ENCODE data around the gene ST7.

Gene ST7

GRCh38 chr7:117051808-117052207, 98.5 kb downstream of the ST7 start:
- DNase-seq (ENCODE audit: insufficient read length, low spot score) (no peak), FAIRE-seq (no peak)

- FAIRE-seq (no peak), DNase-seq (ENCODE audit: insufficient read length, low spot score) (no peak)
Observed at GRCh38 chr7:117053432-117053831, 100.1 kb downstream of the ST7 start.

DNA sequence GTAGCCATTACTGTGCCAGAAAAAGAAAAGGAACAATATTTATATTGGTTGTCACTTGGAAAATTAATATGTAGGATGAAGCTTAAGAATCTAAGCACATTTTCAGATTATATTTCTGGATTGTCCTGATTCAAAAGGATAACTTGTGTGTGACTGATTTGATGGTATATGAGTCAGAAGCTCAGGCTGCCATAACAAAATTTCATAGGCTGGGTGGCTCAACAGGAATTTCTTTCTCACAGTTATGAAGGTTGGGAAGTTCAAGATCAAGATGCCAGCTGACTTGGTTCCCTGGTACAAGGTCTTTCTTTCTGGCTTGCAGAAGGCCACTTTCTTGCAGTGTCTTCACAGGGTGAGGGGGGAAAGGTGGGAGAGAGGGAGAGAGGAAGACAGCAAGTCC, 108.5 kb downstream of the ST7 start:
- FAIRE-seq (no peak), DNase-seq (ENCODE audit: insufficient read length, low spot score) (no peak)

DNA sequence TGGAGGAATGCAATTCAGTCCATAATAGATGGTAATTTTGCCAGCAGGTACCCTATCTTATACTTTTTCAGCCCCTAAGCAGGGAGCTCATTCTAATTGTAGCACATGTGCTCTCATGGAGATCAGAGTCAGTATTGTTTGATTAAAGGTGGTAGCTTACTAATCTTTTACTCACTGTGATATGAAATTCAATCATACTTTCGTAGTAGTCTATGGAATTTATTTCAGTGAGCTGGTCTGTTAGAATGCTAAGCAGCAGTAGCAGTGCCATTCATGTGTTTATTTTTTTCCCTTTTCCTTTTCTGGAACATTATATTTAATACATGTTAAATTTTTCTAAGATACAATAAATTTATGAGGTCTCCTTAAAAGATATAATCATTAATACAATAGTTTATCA, 109.0 kb downstream of the ST7 start:
- DNase-seq (ENCODE audit: insufficient read length, low spot score), result no peak
- no peak for FAIRE-seq

DNA sequence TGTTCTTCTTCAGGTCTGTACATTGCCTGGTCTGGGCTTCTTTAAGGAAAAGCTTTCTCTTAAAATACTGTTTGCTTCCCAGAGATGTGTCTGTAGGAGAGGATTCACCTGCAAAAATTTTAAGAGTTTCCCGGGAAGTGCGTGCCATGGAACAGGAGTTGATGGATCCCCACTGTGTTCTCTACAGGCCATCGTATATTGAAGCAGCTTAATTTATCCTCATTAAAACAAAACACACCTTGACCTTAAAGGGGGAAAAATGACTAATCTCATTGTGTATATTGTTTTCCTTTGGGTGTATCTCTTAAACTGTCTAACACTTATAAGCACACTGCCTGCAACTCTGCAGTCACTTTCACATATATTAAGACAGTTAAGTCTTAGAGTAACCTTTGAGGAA, 111.4 kb downstream of the ST7 start:
- FAIRE-seq (no peak), DNase-seq (ENCODE audit: insufficient read length, low spot score) (no peak)

DNA sequence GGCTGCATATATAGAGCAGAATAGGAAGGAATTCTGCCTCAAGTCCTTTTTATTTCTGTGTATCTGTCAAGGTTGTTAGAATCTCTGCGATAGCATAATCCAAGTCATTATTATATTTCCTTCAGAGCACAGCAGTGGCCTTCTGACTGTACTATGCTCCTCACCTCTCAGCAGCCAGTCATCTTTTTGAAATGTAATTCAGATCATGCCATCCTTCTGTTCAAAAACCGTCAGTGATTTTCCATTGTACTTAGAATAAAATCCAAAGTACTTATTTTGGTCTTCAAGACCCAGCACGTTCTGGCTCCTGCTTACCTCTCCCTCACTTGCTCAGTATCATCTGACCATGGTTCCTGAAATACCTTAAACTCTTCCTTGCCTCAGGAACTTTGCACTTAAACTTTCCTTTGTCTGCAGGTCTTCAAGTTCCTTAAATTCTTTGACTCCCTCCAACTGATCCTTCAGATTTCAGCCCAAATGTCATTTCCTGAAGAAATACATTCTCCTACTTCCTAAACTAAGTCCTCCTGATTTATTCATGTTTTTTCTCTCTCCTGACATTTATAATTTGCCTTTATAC, 112.4 kb downstream of the ST7 start:
- FAIRE-seq (no peak), DNase-seq (ENCODE audit: insufficient read length, low spot score) (no peak)

GRCh38 chr7:117066668-117067067, 113.4 kb downstream of the ST7 start:
- no peak for DNase-seq (ENCODE audit: insufficient read length, low spot score)
- no peak for FAIRE-seq

DNA sequence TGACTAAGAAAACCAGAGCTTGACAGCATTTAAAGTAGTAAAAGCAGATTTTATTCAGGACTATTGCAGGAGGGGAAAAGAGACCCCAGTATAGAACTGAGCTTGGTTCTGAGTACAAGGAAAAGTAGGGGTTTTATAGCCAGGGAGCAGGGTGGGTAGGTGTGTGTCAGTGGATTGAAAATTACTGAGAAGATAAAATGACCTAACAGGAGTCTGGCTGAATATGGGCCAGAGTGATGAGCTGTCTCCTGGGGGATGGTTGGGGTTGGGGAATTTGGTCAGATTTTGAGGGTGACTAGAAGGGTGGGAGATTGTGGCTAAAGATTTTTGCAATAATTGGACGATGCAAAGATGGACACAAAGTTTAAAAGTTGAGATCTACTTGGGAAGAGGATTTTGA, 114.0 kb downstream of the ST7 start:
- no peak for DNase-seq (ENCODE audit: insufficient read length, low spot score)
- FAIRE-seq, result no peak

- DNase-seq (ENCODE audit: insufficient read length, low spot score) (no peak), FAIRE-seq (peak; percentile 37)
Observed at GRCh38 chr7:117068511-117069145, 115.3 kb downstream of the ST7 start.

DNA sequence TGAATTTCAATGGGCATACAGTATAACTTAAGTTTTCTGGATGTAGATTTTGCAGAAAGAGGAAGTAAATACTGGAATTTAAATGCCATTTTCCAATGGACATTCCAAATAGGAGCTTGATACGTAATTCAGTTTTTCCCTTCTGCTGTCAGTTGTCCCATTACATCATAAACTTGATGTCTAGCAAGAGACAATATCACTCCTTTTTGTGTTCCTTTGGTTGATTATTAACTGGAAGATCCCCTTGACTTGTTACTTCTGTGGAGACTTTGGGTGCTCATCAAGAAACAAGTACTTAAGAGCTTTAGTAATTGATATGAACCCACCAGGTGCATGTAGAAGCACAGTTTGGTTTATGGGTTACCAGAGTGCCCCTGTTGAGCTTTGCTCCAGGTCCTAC, 116.1 kb downstream of the ST7 start:
- FAIRE-seq, result peak; percentile 66
- DNase-seq (ENCODE audit: insufficient read length, low spot score), result peak; percentile 8

DNA sequence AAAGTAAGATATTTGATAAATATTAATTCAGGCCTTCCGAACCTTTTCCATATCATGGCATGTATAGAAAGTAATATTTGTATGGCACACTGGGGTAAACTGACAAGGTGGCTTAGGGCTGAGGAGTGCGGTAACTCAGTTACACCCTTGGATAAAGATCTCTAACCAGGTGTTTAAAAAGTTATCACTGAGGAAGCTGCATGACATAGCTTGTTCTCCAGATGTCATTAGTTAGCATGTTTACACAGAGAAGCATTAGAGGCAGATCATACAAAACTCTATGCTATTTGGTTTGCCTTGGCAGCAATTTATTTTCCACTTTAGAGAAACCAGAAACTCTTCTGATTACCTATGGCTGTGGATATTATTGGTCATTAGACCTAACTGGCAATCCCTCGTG, 118.2 kb downstream of the ST7 start:
- FAIRE-seq (no peak), DNase-seq (ENCODE audit: insufficient read length, low spot score) (no peak)

DNA sequence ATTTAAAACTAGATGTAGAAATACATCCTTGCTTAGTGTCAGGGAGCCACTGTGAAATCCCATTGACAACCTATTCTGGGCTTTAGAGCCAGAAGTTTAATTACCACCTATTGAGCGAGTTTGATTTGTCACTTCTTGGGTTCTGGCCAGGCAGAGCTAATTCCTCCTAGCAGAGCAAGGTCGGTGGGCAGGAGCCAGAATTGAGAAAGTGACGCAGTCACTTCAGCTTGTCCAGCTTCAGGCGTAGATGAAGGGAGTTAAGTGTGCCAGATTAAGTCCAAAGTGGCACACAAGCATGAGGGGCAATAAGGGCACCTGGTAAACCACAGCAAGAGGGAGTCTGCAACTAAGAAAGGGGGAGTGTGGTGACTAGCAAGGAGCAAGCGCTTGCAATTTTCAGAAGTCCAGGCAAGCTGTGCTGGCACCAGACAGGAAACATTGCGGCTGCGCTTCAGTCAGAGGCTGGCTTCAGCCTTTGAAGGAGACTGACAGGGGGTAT, 119.4 kb downstream of the ST7 start:
- DNase-seq (ENCODE audit: insufficient read length, low spot score), result no peak

GRCh38 chr7:117074378-117074777, 121.1 kb downstream of the ST7 start:
- FAIRE-seq (no peak), DNase-seq (ENCODE audit: insufficient read length, low spot score) (no peak)

More for the DNA sequence above, 119.4 kb downstream of the ST7 start:
- no peak for FAIRE-seq

GRCh38 chr7:117075934-117076333, 122.6 kb downstream of the ST7 start:
- no peak for FAIRE-seq
- no peak for DNase-seq (ENCODE audit: insufficient read length, low spot score)

DNA sequence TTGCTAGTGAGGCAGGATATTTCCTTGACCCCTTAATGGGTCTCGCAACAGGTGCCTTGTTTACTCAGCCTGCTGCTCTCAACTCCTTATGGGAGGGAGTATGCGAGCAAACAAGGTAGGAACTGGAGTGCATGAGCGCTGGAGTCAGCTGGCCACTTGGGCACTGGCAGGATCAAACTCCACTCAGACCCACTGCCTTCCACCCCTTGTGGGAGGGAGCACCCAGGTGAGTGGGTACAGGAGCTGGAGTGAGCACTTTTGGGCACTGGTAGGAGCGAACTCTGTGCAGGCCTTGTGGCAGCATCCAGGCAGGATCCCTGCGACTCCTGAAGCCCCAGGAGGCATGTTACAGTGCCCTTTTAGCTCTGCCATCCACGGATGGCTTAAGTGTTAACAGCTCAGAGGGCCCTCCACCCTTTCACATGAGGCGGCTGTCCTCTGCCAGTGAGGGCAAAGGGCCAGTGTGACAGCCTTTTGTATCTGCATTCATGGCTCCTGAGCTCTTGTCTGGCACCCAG, 123.2 kb downstream of the ST7 start:
- FAIRE-seq (no peak), DNase-seq (ENCODE audit: insufficient read length, low spot score) (no peak)

DNA sequence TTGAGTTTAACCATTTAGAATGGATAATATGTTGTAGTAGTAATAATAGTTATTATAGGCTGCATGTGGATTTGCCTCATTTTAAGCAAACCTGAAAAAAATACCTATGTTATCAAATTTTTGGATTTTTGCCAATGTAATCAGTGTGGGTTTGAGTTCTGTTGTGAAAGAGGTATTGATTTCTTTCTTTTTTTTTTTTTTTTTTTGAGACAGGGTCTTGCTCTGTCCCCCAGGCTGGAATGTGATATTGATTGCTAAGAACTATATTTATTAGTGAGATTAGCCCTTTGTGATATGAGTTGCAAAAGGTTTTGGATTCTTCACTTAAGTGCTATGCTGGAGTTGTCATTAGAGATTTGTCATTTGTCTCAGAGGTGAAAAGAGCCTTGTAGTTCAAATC, 124.4 kb downstream of the ST7 start:
- FAIRE-seq (no peak), DNase-seq (ENCODE audit: insufficient read length, low spot score) (no peak)

- no peak for FAIRE-seq
- no peak for DNase-seq (ENCODE audit: insufficient read length, low spot score)
Observed at GRCh38 chr7:117082647-117083046, 129.3 kb downstream of the ST7 start.

GRCh38 chr7:117083648-117084047, 130.3 kb downstream of the ST7 start:
- no peak for DNase-seq (ENCODE audit: insufficient read length, low spot score)
- FAIRE-seq, result no peak

GRCh38 chr7:117084286-117084685, 131.0 kb downstream of the ST7 start:
- no peak for DNase-seq (ENCODE audit: insufficient read length, low spot score)
- FAIRE-seq, result no peak

- DNase-seq (ENCODE audit: insufficient read length, low spot score) (no peak), FAIRE-seq (no peak)
Observed at GRCh38 chr7:117085275-117085674, 132.0 kb downstream of the ST7 start.

GRCh38 chr7:117085769-117086463, 132.6 kb downstream of the ST7 start:
- FAIRE-seq (no peak), DNase-seq (ENCODE audit: insufficient read length, low spot score) (no peak)

GRCh38 chr7:117086788-117087187, 133.5 kb downstream of the ST7 start:
- FAIRE-seq (no peak), DNase-seq (ENCODE audit: insufficient read length, low spot score) (no peak)

All from GM19239 (cell line).